ENCODE data around the gene HECW1. TPM values are rescaled to one million over a fixed set of nuclear protein-coding genes. Genes with fewer than 3 reads are reported as not detected.

The HECW1 gene
- total RNA-seq, 4 donors from 2014 or later = 1.2 to 3.9 (median 2.0) TPM

GRCh38 chr7:43530553-43531410, 418.3 kb downstream of the HECW1 start:
- Histone ChIP-seq H3K9me3 (no peaks in the 10 kb centered on the region), H3K27me3 (no peaks in the 10 kb centered on the region), H3K4me1 (no peaks in the 10 kb centered on the region), H3K27ac (no peak overlapping the region), H3K4me3 (no peak overlapping the region), H3K36me3 (no peaks in the 10 kb centered on the region)
- ATAC-seq (no peak), DNase-seq (no peak)
- in situ Hi-C loops (cut with MboI; ENCODE audit: low sequenced_read_pairs in 4 of 4) (no loop called here), intact Hi-C loops (cut with DNase I; ENCODE audit: low total_unique reads) (no loop called here)
- TF ChIP-seq POLR2A (IDR thresholded peaks at IDR 0.05) (no peak), CTCF (IDR thresholded peaks at IDR 0.05 in 4 of 5, conservative IDR thresholded peaks at IDR 0.05 in 1 of 5) (no peak)

GRCh38 chr7:43531700-43532099, 419.3 kb downstream of the HECW1 start:
- H3K9me3 ChIP-seq = no peaks in the 10 kb centered on the region
- no peaks in the 10 kb centered on the region for H3K27me3 ChIP-seq
- TF ChIP-seq POLR2A (IDR thresholded peaks at IDR 0.05) (no peak), CTCF (IDR thresholded peaks at IDR 0.05 in 4 of 5, conservative IDR thresholded peaks at IDR 0.05 in 1 of 5) (no peak)
- H3K4me3 ChIP-seq = no peak overlapping the region
- DNase-seq (no peak), ATAC-seq (no peak)
- H3K36me3 ChIP-seq = no peaks in the 10 kb centered on the region
- no peaks in the 10 kb centered on the region for H3K4me1 ChIP-seq
- H3K27ac ChIP-seq = no peak overlapping the region
- intact Hi-C loops (cut with DNase I; ENCODE audit: low total_unique reads) = no loop called here
- in situ Hi-C loops (cut with MboI; ENCODE audit: low sequenced_read_pairs in 4 of 4) = no loop called here

GRCh38 chr7:43533801-43534479, 421.5 kb downstream of the HECW1 start:
- H3K27me3 ChIP-seq = no peaks in the 10 kb centered on the region
- in situ Hi-C loops (cut with MboI; ENCODE audit: low sequenced_read_pairs in 4 of 4) = no loop called here
- intact Hi-C loops (cut with DNase I; ENCODE audit: low total_unique reads) = no loop called here
- H3K36me3 ChIP-seq = no peaks in the 10 kb centered on the region
- no peaks in the 10 kb centered on the region for H3K4me1 ChIP-seq
- no peak for DNase-seq
- H3K27ac ChIP-seq = no peak overlapping the region
- TF ChIP-seq CTCF (IDR thresholded peaks at IDR 0.05 in 4 of 5, conservative IDR thresholded peaks at IDR 0.05 in 1 of 5) (no peak), POLR2A (IDR thresholded peaks at IDR 0.05) (no peak)
- H3K9me3 ChIP-seq = no peaks in the 10 kb centered on the region
- H3K4me3 ChIP-seq = no peak overlapping the region
- ATAC-seq = no peak

GRCh38 chr7:43535031-43535451, 422.6 kb downstream of the HECW1 start:
- no peaks in the 10 kb centered on the region for H3K4me1 ChIP-seq
- in situ Hi-C loops (cut with MboI; ENCODE audit: low sequenced_read_pairs in 4 of 4) = no loop called here
- no peaks in the 10 kb centered on the region for H3K9me3 ChIP-seq
- peak; percentile 41 to 62 for ATAC-seq
- no peaks in the 10 kb centered on the region for H3K36me3 ChIP-seq
- no peak overlapping the region for H3K4me3 ChIP-seq
- peak in 1 of 2 donors; percentile 40 for DNase-seq
- no peak for TF ChIP-seq POLR2A (IDR thresholded peaks at IDR 0.05)
- TF ChIP-seq CTCF (IDR thresholded peaks at IDR 0.05 in 4 of 5, conservative IDR thresholded peaks at IDR 0.05 in 1 of 5) = no peak
- intact Hi-C loops (cut with DNase I; ENCODE audit: low total_unique reads) = no loop called here
- H3K27me3 ChIP-seq = no peaks in the 10 kb centered on the region
- peak overlapping the region in 1 of 4 donors; percentile 16 for H3K27ac ChIP-seq
